ENCODE data around the gene USP5. TPM values are rescaled to one million over a fixed set of nuclear protein-coding genes. Genes with fewer than 3 reads are reported as not detected.
"Not testable (repeated sequence)": the region's sequence is repeated elsewhere in the genome, so short reads cannot be mapped to it uniquely, and the experiment has no call there.

Gene USP5
- total RNA-seq, 3 donors from 2014 or later (not counting 1 experiment from before 2014, with no cell fraction given) = 48.3 to 67.2 (median 57.2) TPM

- Histone ChIP-seq H3K4me3 (ENCODE audit: low read length) (no peak overlapping the region), H3K4me1 (ENCODE audit: control insufficient read depth, insufficient read depth, low read length) (no peaks in the 10 kb centered on the region), H3K36me3 (ENCODE audit: control insufficient read depth, insufficient read depth, low read length) (peaks cover 70% of the 10 kb centered on the region), H3K27me3 (ENCODE audit: control insufficient read depth, insufficient read depth, low read length) (no peaks in the 10 kb centered on the region), H3K9me3 (ENCODE audit: control insufficient read depth, insufficient read depth, low read length) (no peaks in the 10 kb centered on the region), H3K27ac (ENCODE audit: low read length) (no peak overlapping the region)
- H3K4me1 Mint-ChIP-seq = no peaks in the 10 kb centered on the region
- peak overlapping the region in 1 of 2 donors; percentile 40 for H3K27ac Mint-ChIP-seq
- no peaks in the 10 kb centered on the region for H3K9me3 Mint-ChIP-seq
- intact Hi-C loops (cut with micrococcal nuclease) = no loop called here
- WGBS (ENCODE audit: insufficient coverage) = 97% methylated on average over 7 of the region's 7 CpGs
- no peak for TF ChIP-seq CTCF (IDR thresholded peaks at IDR 0.05)
- no peak for ATAC-seq
- H3K36me3 Mint-ChIP-seq = peaks cover 6% of the 10 kb centered on the region
- no peak overlapping the region for H3K4me3 Mint-ChIP-seq
- no peak for DNase-seq
- no peaks in the 10 kb centered on the region for H3K27me3 Mint-ChIP-seq (ENCODE audit: low read depth in 2 of 2)
These were observed 9.0 kb downstream of the USP5 start for GRCh38 chr12:6860942-6861341.

- WGBS (ENCODE audit: insufficient coverage) = 96% methylated on average over 9 of the region's 9 CpGs
These were observed 9.4 kb downstream of the USP5 start for GRCh38 chr12:6861391-6861790.

GRCh38 chr12:6863033-6863432, 11.1 kb downstream of the USP5 start:
- no peaks in the 10 kb centered on the region for H3K27me3 ChIP-seq (ENCODE audit: control insufficient read depth, insufficient read depth, low read length)
- no peaks in the 10 kb centered on the region for H3K27me3 Mint-ChIP-seq (ENCODE audit: low read depth in 2 of 2)
- WGBS (ENCODE audit: insufficient coverage) = over 99% methylated on average over 11 of the region's 11 CpGs
- no peak for TF ChIP-seq CTCF (IDR thresholded peaks at IDR 0.05)
- peaks cover 9% of the 10 kb centered on the region for H3K4me1 ChIP-seq (ENCODE audit: control insufficient read depth, insufficient read depth, low read length)
- H3K27ac Mint-ChIP-seq = no peak overlapping the region
- no peak for ATAC-seq
- no peak overlapping the region for H3K4me3 Mint-ChIP-seq
- peaks cover 0 to 5% of the 10 kb centered on the region in 2 donors for H3K4me1 Mint-ChIP-seq
- peaks cover 6% of the 10 kb centered on the region for H3K36me3 Mint-ChIP-seq
- H3K9me3 ChIP-seq (ENCODE audit: control insufficient read depth, insufficient read depth, low read length) = no peaks in the 10 kb centered on the region
- no peak overlapping the region for H3K27ac ChIP-seq (ENCODE audit: low read length)
- intact Hi-C loops (cut with micrococcal nuclease) = no loop called here
- H3K4me3 ChIP-seq (ENCODE audit: low read length) = no peak overlapping the region
- H3K9me3 Mint-ChIP-seq = no peaks in the 10 kb centered on the region
- peaks cover 51% of the 10 kb centered on the region for H3K36me3 ChIP-seq (ENCODE audit: control insufficient read depth, insufficient read depth, low read length)
- DNase-seq = no peak

More at GRCh38 chr12:6861391-6861790, 9.4 kb downstream of the USP5 start:
- no peak for DNase-seq
- H3K27ac Mint-ChIP-seq = peak overlapping the region in 1 of 2 donors; percentile 40
- peaks cover 6% of the 10 kb centered on the region for H3K36me3 Mint-ChIP-seq
- no peaks in the 10 kb centered on the region for H3K4me1 ChIP-seq (ENCODE audit: control insufficient read depth, insufficient read depth, low read length)
- intact Hi-C loops (cut with micrococcal nuclease) = no loop called here
- no peaks in the 10 kb centered on the region for H3K27me3 ChIP-seq (ENCODE audit: control insufficient read depth, insufficient read depth, low read length)
- TF ChIP-seq CTCF (IDR thresholded peaks at IDR 0.05) = no peak
- H3K9me3 Mint-ChIP-seq = no peaks in the 10 kb centered on the region
- peaks cover 66% of the 10 kb centered on the region for H3K36me3 ChIP-seq (ENCODE audit: control insufficient read depth, insufficient read depth, low read length)
- H3K27ac ChIP-seq (ENCODE audit: low read length) = no peak overlapping the region
- no peak for ATAC-seq
- H3K4me3 Mint-ChIP-seq = no peak overlapping the region
- H3K4me3 ChIP-seq (ENCODE audit: low read length) = no peak overlapping the region
- H3K27me3 Mint-ChIP-seq (ENCODE audit: low read depth in 2 of 2) = no peaks in the 10 kb centered on the region
- H3K9me3 ChIP-seq (ENCODE audit: control insufficient read depth, insufficient read depth, low read length) = no peaks in the 10 kb centered on the region
- H3K4me1 Mint-ChIP-seq = no peaks in the 10 kb centered on the region

GRCh38 chr12:6863586-6864321, 11.8 kb downstream of the USP5 start:
- intact Hi-C loops (cut with micrococcal nuclease) = no loop called here
- Histone ChIP-seq H3K36me3 (ENCODE audit: control insufficient read depth, insufficient read depth, low read length) (peaks cover 44% of the 10 kb centered on the region), H3K27ac (ENCODE audit: low read length) (no peak overlapping the region), H3K4me1 (ENCODE audit: control insufficient read depth, insufficient read depth, low read length) (peaks cover 16% of the 10 kb centered on the region), H3K9me3 (ENCODE audit: control insufficient read depth, insufficient read depth, low read length) (no peaks in the 10 kb centered on the region), H3K27me3 (ENCODE audit: control insufficient read depth, insufficient read depth, low read length) (no peaks in the 10 kb centered on the region), H3K4me3 (ENCODE audit: low read length) (no peak overlapping the region)
- Mint-ChIP-seq H3K27me3 (ENCODE audit: low read depth in 2 of 2) (no peaks in the 10 kb centered on the region), H3K36me3 (peaks cover 6% of the 10 kb centered on the region), H3K4me3 (no peak overlapping the region), H3K9me3 (no peaks in the 10 kb centered on the region), H3K27ac (no peak overlapping the region), H3K4me1 (peaks cover 6 to 12% of the 10 kb centered on the region in 2 donors)
- 97% methylated on average over 13 of the region's 16 CpGs for WGBS (ENCODE audit: insufficient coverage)
- TF ChIP-seq CTCF (IDR thresholded peaks at IDR 0.05) = no peak
- DNase-seq (no peak), ATAC-seq (no peak)

- peak overlapping the region; percentile 9 for H3K4me3 Mint-ChIP-seq
- H3K4me1 Mint-ChIP-seq = peaks cover 19 to 23% of the 10 kb centered on the region in 2 donors
- ATAC-seq; H3K27ac ChIP-seq (ENCODE audit: low read length); DNase-seq; H3K27me3 ChIP-seq (ENCODE audit: control insufficient read depth, insufficient read depth, low read length); H3K9me3 Mint-ChIP-seq; H3K27me3 Mint-ChIP-seq (ENCODE audit: low read depth in 2 of 2); intact Hi-C loops (cut with micrococcal nuclease); H3K4me3 ChIP-seq (ENCODE audit: low read length); H3K9me3 ChIP-seq (ENCODE audit: control insufficient read depth, insufficient read depth, low read length); H3K36me3 Mint-ChIP-seq: not testable (repeated sequence)
- H3K36me3 ChIP-seq (ENCODE audit: control insufficient read depth, insufficient read depth, low read length) = peaks cover 39% of the 10 kb centered on the region
- peaks cover 30% of the 10 kb centered on the region for H3K4me1 ChIP-seq (ENCODE audit: control insufficient read depth, insufficient read depth, low read length)
- 97% methylated on average over 5 of the region's 5 CpGs for WGBS (ENCODE audit: insufficient coverage)
- peak overlapping the region in 1 of 2 donors; percentile 63 for H3K27ac Mint-ChIP-seq
These were observed 13.4 kb downstream of the USP5 start for GRCh38 chr12:6865307-6865706.

Measured in natural killer cell (primary cell).